Islet precursor cell (in vitro differentiated cells): ENCODE measurements around the gene WASF2.
"Not testable (repeated sequence)": the region's sequence is repeated elsewhere in the genome, so short reads cannot be mapped to it uniquely, and the experiment has no call there.

ENCODE experiments used
- DNase-seq: peaks from one replicate; pipeline ENCODE4 v3.0.0-alpha.2; 2018

Gene WASF2

GRCh38 chr1:27416387-27417111 is 73.4 kb downstream of the WASF2 start:
- peak; percentile 80 for DNase-seq

DNA sequence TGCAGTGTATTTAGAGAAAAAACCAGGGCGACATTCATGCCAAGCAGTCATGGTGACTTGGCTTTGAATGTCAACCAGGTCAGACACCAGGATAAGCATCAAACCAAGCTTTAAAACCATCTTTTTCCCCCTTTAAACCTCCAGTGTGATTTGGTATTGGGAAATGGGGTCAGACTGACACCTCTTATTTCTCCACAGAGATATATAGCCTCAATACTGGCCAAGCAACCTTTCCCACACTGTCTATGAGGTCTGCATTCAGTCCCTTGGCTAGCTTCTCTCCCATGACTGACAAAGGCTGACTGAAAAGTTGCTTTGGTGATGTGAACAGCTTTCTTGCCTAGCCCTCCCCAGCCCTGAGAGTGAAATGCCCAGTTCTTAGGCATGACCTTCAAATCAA is 75.9 kb downstream of the WASF2 start:
- no peak for DNase-seq

GRCh38 chr1:27413004-27413403 is 77.0 kb downstream of the WASF2 start:
- DNase-seq: no peak

DNA sequence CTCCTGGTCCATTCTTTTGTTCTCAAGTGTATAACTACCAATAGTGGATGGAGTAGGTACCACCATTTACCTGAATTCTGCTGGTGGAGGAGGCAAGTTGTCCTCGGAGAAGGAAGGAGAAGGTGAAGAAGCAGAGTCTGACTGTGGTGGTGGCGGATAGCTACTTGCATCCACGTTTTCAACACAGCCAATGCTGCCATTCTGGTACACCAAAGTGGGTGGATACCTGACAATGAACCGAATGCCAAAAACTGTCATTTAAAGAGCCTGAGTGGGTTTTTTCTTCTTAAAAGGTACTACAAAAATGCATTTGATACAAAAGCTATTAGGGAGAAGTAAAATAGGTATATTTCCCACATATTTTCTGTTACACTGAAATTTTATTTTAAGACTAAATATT is 77.5 kb downstream of the WASF2 start:
- no peak for DNase-seq

GRCh38 chr1:27410709-27411108 is 79.3 kb downstream of the WASF2 start:
- DNase-seq: no peak

- no peak for DNase-seq
Measured at GRCh38 chr1:27409669-27410068, 80.3 kb downstream of the WASF2 start.

- no peak for DNase-seq
Measured at GRCh38 chr1:27408151-27408550, 81.8 kb downstream of the WASF2 start.

DNA sequence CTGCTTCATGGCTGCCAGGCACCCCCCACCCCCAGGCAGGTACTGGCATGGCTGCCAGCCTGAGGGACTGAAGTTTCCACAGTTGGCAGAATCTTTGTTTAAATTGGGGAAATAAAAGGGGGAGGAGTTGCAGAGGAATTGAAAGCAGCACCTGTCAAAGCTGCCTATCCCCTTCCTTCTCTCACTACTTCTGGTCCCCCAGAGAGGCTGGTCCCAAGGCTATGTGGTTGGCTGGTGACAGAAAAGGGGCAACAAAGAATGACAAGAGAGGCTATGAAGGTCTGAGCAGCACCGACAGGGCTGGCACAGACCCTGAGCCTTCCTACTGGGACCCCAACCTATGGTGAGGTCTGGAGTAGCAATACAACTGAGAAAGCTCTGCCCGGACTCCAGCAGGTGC is 83.2 kb downstream of the WASF2 start:
- not testable (repeated sequence) for DNase-seq

GRCh38 chr1:27406362-27406680 is 83.6 kb downstream of the WASF2 start:
- DNase-seq: no peak

- DNase-seq: peak; percentile 83
Measured at GRCh38 chr1:27405598-27406361, 84.2 kb downstream of the WASF2 start.

GRCh38 chr1:27405074-27405473 is 84.9 kb downstream of the WASF2 start:
- peak; percentile 95 for DNase-seq

GRCh38 chr1:27403931-27404330 is 86.0 kb downstream of the WASF2 start:
- DNase-seq: no peak

DNA sequence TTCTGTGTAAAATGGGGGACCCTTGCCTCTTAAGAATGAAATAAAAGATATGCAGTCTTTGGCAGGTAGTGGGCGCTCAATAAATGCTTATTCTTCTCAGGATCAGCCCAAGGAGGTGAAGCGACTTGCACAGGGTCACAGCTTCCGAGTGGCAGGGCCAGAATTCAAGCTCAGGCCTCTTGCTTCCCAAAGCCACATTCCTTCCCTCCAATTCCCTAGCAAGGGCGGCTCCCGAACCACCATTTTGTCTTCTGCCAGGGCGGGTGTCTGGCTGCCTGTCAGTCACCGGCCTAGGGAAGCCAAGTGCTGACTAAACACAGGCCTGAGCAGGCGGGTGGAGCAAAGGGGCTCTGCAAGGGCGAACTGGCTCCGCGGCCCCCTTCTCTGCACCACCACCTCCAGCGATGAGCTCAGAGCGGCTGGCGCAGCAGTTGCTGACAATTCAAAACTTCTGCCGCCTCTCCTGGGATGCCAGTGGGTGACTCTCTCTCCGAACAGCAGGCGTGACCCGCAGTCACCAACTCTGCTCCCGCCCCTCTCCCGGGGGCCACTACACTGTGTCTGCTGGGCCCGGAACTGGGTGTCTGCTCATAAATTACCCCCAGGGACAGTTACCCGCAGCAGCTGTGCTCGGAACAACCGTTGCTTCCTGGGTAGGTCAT is 86.8 kb downstream of the WASF2 start:
- DNase-seq: peak; percentile 83

DNA sequence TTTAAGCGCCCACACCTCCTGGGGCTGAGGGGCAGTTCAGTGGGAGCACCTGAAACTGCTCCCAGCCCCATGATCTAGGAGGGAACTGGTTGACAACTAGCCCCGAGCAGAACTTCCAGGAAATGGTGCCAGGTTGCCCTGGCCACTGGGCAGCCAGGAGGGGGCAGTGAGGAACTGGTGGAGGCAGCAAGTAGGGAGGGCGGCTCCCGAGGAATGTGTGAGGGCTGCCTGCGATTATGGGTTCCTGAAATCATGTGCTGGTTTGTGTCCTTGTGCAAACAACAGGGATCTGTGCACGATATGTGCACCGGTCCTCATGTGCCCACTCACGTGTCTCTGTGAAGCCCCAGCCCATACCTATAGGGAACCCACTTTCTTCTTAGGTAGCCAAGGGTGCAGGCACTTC is 87.6 kb downstream of the WASF2 start:
- peak; percentile 76 for DNase-seq

GRCh38 chr1:27400963-27401341 is 89.0 kb downstream of the WASF2 start:
- DNase-seq: no peak

DNA sequence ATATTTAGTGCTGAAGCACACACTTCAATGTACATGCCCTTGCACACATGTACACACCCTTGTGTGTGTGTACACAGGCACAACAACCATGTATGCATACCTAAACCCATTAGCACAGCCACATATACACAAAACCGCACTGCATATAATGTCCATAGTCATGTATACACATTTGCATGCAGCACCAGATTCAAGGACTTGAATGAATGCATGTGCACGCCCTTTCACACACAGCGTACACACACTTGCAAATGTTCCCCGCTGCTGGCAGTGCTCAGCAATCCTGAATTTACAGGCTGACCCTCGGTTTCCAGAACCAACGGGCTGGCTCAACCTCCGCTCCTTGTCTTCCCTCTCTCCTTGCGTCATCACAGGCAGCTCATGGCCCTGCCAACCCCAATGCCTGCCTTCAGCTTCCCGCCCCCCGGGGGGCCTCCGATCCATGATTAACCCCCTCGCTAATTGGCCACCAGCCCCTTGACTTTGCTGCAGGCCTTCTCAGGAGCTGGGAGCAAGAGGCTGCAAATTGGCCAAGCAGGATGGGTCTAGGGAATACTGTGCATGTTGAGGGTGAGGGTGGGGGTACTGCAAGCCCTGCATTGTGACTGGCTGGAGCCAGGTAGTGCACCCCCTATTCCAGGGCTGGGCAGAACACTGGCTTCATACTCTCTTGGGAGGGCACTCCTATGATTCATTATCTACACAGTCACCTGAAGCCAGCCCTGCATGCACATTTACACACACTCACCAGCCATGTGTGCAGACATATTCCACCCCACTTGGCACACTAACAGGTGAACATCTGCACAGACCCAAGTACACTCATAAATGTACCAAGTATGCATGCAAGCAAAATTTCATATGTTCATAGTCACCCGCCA is 89.6 kb downstream of the WASF2 start:
- peak; percentile 52 for DNase-seq

GRCh38 chr1:27399251-27400025 is 90.5 kb downstream of the WASF2 start:
- peak; percentile 52 for DNase-seq

GRCh38 chr1:27398405-27399149 is 91.4 kb downstream of the WASF2 start:
- DNase-seq: no peak

GRCh38 chr1:27397749-27398148 is 92.2 kb downstream of the WASF2 start:
- DNase-seq: peak; percentile 53

DNA sequence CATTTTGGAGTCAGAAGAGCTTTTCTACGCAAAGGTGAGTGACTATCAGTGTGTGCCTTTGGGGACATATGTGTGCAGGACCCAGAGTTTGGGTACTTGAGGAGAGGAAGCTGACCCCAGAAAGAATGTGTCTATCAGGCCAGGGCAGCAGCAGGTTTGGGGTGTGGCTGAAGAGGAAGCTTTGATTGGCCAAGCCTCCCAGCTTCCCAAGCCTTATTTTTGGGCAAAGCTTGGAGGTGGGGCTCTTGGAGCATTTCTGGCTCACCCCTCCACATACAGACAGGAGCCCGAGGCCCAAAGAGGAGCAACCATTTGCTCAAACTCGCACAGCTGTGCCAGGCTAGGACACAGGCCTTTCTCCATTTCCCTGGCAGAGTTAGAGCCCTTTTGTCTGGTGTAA is 92.9 kb downstream of the WASF2 start:
- DNase-seq: no peak

- peak; percentile 91 for DNase-seq
Measured at GRCh38 chr1:27395441-27396195, 94.3 kb downstream of the WASF2 start.
